Endothelial cell of umbilical vein (primary cell): ENCODE data around the gene IL1R1. TPM values are rescaled to one million over a fixed set of nuclear protein-coding genes. Genes with fewer than 3 reads are reported as not detected.

Source experiments
- BruUV-seq: library from RNA; stranded (reverse); fragments of 400-500 nt; replicated peaks from 2 replicates; lab custom pipeline; 2021; lab: Mats Ljungman, UMichigan
- CTCF ChIA-PET: fragments of 300-600, 350-600 bp; sonication (Branson Sonifier 250); formaldehyde crosslinking; loops from one replicate; lab custom pipeline; 2021; ENCODE audit warnings: antibody characterized with exemption, inconsistent platforms; lab: Charles Lee
- POLR2A ChIA-PET: fragments of 300-600, 350-600 bp; sonication (Branson Sonifier 250); formaldehyde crosslinking; loops from one replicate; lab custom pipeline; 2021; ENCODE audit warnings: antibody characterized with exemption, inconsistent platforms; lab: Charles Lee
- DNase-seq: peaks from one replicate; pipeline ENCODE4 v3.0.0-alpha.2; 2011; ENCODE audit warnings: low read depth, low spot score
- FAIRE-seq: peaks from 2 replicates; lab custom pipeline; 2011; peaks lifted over from hg19 to GRCh38; lab: Jason Lieb, UNC
- H2AFZ ChIP-seq: 2 replicates; pipeline ENCODE4 v1.6.0; 2012; ENCODE audit warnings: low read depth, low read length, control low read depth, inconsistent platforms
- H3K27ac ChIP-seq: 2 replicates; pipeline ENCODE4 v1.5.1; 2011; ENCODE audit warnings: low read depth, mild to moderate bottlenecking, control low read depth, low read length, moderate library complexity; ENCODE audit not compliant: insufficient read depth
- H3K27me3 ChIP-seq, 2 experiments: 2 replicates each; pipeline versions ENCODE4 v1.6.0 to v1.6.1; 2011; ENCODE audit warnings: low read length in 2 of 2, mixed read lengths in 1 of 2; ENCODE audit not compliant: control insufficient read depth in 2 of 2, insufficient read depth in 2 of 2
- H3K36me3 ChIP-seq, 2 experiments: 2 replicates in 1 of 2; 3 replicates in 1 of 2; pipeline ENCODE4 v1.5.1; 2011; ENCODE audit warnings: low read length in 2 of 2, mild to moderate bottlenecking in 1 of 2, moderate library complexity in 1 of 2; ENCODE audit not compliant: control insufficient read depth in 2 of 2, insufficient read depth in 2 of 2; ENCODE audit errors: extremely low read depth in 1 of 2
- H3K4me1 ChIP-seq: 3 replicates; pipeline ENCODE4 v1.5.1; 2011; ENCODE audit warnings: mild to moderate bottlenecking, low read length; ENCODE audit not compliant: control insufficient read depth, insufficient read depth; ENCODE audit errors: extremely low read depth
- H3K4me2 ChIP-seq: 2 replicates; pipeline ENCODE4 v1.6.1; 2011; ENCODE audit warnings: low read length, control low read depth, mixed read lengths; ENCODE audit not compliant: insufficient read depth
- H3K4me3 ChIP-seq, 3 experiments: fragments of 200-600 bp in 1 of 3; sonication (generic), shearing (Covaris generic) in 1 of 3; replicated peaks in 1 of 3; 2 replicates each; pipeline ENCODE4 v1.5.1; 2011 to 2016; ENCODE audit warnings: control low read depth in 3 of 3, low read length in 3 of 3, mild to moderate bottlenecking in 2 of 3, inconsistent platforms in 1 of 3, low read depth in 1 of 3, moderate library complexity in 1 of 3; ENCODE audit not compliant: insufficient read depth in 1 of 3
- H3K79me2 ChIP-seq: 2 replicates; pipeline ENCODE4 v1.6.0; 2012; ENCODE audit warnings: low read length, inconsistent platforms; ENCODE audit not compliant: control insufficient read depth, insufficient read depth
- H3K9ac ChIP-seq: replicated peaks from 2 replicates; pipeline ENCODE3; 2011; ENCODE audit warnings: low read length, control low read depth; ENCODE audit not compliant: insufficient read depth; ENCODE audit errors: extremely low read depth
- H3K9me1 ChIP-seq: replicated peaks from 3 replicates; pipeline ENCODE4 v1.6.0; 2011; ENCODE audit warnings: mild to moderate bottlenecking, low read length; ENCODE audit not compliant: control insufficient read depth, insufficient read depth; ENCODE audit errors: extremely low read depth
- H3K9me3 ChIP-seq: replicated peaks from 2 replicates; pipeline ENCODE4 v1.5.1; 2012; ENCODE audit warnings: low read length, inconsistent platforms; ENCODE audit not compliant: control insufficient read depth, insufficient read depth
- H4K20me1 ChIP-seq: replicated peaks from 2 replicates; pipeline ENCODE3; 2011; ENCODE audit warnings: mild to moderate bottlenecking, low read length; ENCODE audit not compliant: control insufficient read depth, insufficient read depth; ENCODE audit errors: extremely low read depth
- CTCF ChIP-seq, 2 donors: IDR thresholded peaks; 1 replicate in 1 of 2; 2 replicates in 1 of 2; pipeline ENCODE4 v1.5.1; 2011; ENCODE audit warnings: low read length in 2 of 2, mild to moderate bottlenecking in 2 of 2, moderate library complexity in 2 of 2, control low read depth in 1 of 2, inconsistent platforms in 1 of 2, low read depth in 1 of 2; ENCODE audit not compliant: insufficient read depth in 1 of 2; ENCODE audit errors: extremely low read depth in 1 of 2
- EZH2 ChIP-seq: IDR thresholded peaks from 2 replicates; pipeline ENCODE4 v1.6.1; 2012; ENCODE audit warnings: borderline replicate concordance, low read depth, mild to moderate bottlenecking, moderate library complexity, low read length, inconsistent platforms; ENCODE audit not compliant: severe bottlenecking
- FOS ChIP-seq: IDR thresholded peaks from 2 replicates; pipeline ENCODE4 v1.6.1; 2011; ENCODE audit warnings: mild to moderate bottlenecking, low read length, moderate library complexity, borderline replicate concordance; ENCODE audit not compliant: insufficient read depth
- GATA2 ChIP-seq: IDR thresholded peaks from 2 replicates; pipeline ENCODE4 v1.7.0; 2011; ENCODE audit warnings: low read depth, mild to moderate bottlenecking, moderate library complexity, mixed read lengths, low read length; ENCODE audit not compliant: insufficient read length, insufficient read depth
- JUN ChIP-seq: IDR thresholded peaks from 2 replicates; pipeline ENCODE4 v1.6.1; 2011; ENCODE audit warnings: borderline replicate concordance, low read depth; ENCODE audit not compliant: insufficient read length, insufficient read depth
- MAX ChIP-seq: IDR thresholded peaks from 2 replicates; pipeline ENCODE4 v1.6.1; 2011; ENCODE audit not compliant: insufficient read depth, insufficient read length
- MYC ChIP-seq: IDR thresholded peaks from one replicate; pipeline ENCODE4 v1.6.1; 2011; ENCODE audit warnings: mild to moderate bottlenecking, low read depth, low read length
- POLR2A ChIP-seq: IDR thresholded peaks from 2 replicates; pipeline ENCODE4 v1.6.1; 2012; ENCODE audit warnings: low read depth, mild to moderate bottlenecking, control low read depth, low read length
- POLR2AphosphoS5 ChIP-seq: IDR thresholded peaks from 2 replicates; pipeline ENCODE4 v1.6.1; 2012; ENCODE audit warnings: low read depth, mild to moderate bottlenecking, control low read depth, low read length, moderate library complexity; ENCODE audit not compliant: insufficient read depth
- dilution Hi-C: fragments of 300-500 bp; cut with MboI; formaldehyde crosslinking; loops from one replicate; pipeline ENCODE4 v1.15.0; 2019; ENCODE audit warnings: low sequenced_read_pairs; ENCODE audit not compliant: extremely low pct_ligation_motif_present
- intact Hi-C: fragments of 100-400 bp; cut with micrococcal nuclease; formaldehyde crosslinking; loops from one replicate; pipeline ENCODE4 v1.10.0; 2022
- polyA plus RNA-seq, 4 experiments: library from polyadenylated mRNA; depleted of rRNA in 3 of 4; stranded (reverse) in 3 of 4; unstranded in 1 of 4; fragments of >200 nt; gene quantifications; 2 replicates each; pipeline versions ENCODE4 v1.2.1 to v1.2.3, GENCODE V29; 2011 to 2012; ENCODE audit warnings: missing spikeins in 1 of 4
- total RNA-seq: library from RNA; stranded (reverse); gene quantifications from 2 replicates; pipeline ENCODE4 v1.2.3, GENCODE V29; 2021

Gene IL1R1
- total and polyA plus RNA-seq, 2 donors (not counting 3 experiments of a cell fraction or from before 2014, with no cell fraction given) = 5.4 to 5.5 TPM

- DNase-seq = no peak
- Histone ChIP-seq H3K27ac (no peak overlapping the region), H3K4me2 (no peak overlapping the region), H3K9me1 (no peaks in the 10 kb centered on the region), H3K9me3 (no peaks in the 10 kb centered on the region), H3K79me2 (no peaks in the 10 kb centered on the region), H3K4me1 (peaks cover 9% of the 10 kb centered on the region), H2AFZ (no peak overlapping the region), H4K20me1 (no peaks in the 10 kb centered on the region), H3K27me3 (no peaks in the 10 kb centered on the region), H3K4me3 (no peak overlapping the region), H3K9ac (no peak overlapping the region), H3K36me3 (no peaks in the 10 kb centered on the region)
- dilution Hi-C loops = no loop called here
- no peak for TF ChIP-seq FOS
- no peak for TF ChIP-seq POLR2AphosphoS5
- no peak for TF ChIP-seq EZH2
- no peak for TF ChIP-seq MYC
- no peak for TF ChIP-seq CTCF (IDR thresholded peaks at IDR 0.05; ENCODE audit: extremely low read depth in 1 of 2, insufficient read depth in 1 of 2, low read depth in 1 of 2, low read length in 2 of 2)
- no peak for TF ChIP-seq JUN
- TF ChIP-seq MAX = no peak
- TF ChIP-seq POLR2A = no peak
- TF ChIP-seq GATA2 = no peak
- BruUV-seq = no TSS peak
- intact Hi-C loops = loop anchor here (5.0 kb wide), 1 partner anchor 75 kb away; no protein-coding TSS in a partner anchor
- POLR2A ChIA-PET = no interaction called here
- CTCF ChIA-PET = interaction anchor here (1.5 to 3.3 kb wide), 3 partner anchors 18 to 117 kb away, joined by 3 to 15 read pairs (median 10); no protein-coding TSS in a partner anchor
- no peak for FAIRE-seq
Measured at GRCh38 chr2:102137138-102137537, 5.4 kb upstream of the IL1R1 start.
